GM12878 (cell line): Measurements from ENCODE around the gene EPHA2. TPM values are rescaled to one million over a fixed set of nuclear protein-coding genes. Genes with fewer than 3 reads are reported as not detected.

Source experiments
- E2F8 ChIP-seq: fragments of 450-650 bp; IDR thresholded peaks from 2 replicates; pipeline ENCODE4 v1.6.1; 2018; ENCODE audit warnings: mild to moderate bottlenecking, low read depth, moderate library complexity; ENCODE audit not compliant: partially characterized antibody
- FOS ChIP-seq: IDR thresholded peaks from 3 replicates; pipeline ENCODE4 v1.6.1; 2011; ENCODE audit warnings: borderline replicate concordance; ENCODE audit not compliant: insufficient read length; ENCODE audit errors: extremely low read depth
- JUNB ChIP-seq: IDR thresholded peaks from 2 replicates; pipeline ENCODE4 v1.6.1; 2016; ENCODE audit warnings: antibody characterized with exemption, mild to moderate bottlenecking
- LARP7 ChIP-seq: fragments of 450-650 bp; IDR thresholded peaks from 2 replicates; pipeline ENCODE4 v1.6.1; 2017; ENCODE audit warnings: mild to moderate bottlenecking
- RELB ChIP-seq: fragments of 450-650 bp; IDR thresholded peaks from 2 replicates; pipeline ENCODE4 v1.6.1; 2017; ENCODE audit warnings: low read depth, mild to moderate bottlenecking, moderate library complexity
- SUZ12 ChIP-seq: fragments of 200-600 bp; sonication (generic); IDR thresholded peaks from one replicate; pipeline ENCODE4 v1.6.1; 2018; ENCODE audit warnings: antibody characterized with exemption, mild to moderate bottlenecking; ENCODE audit not compliant: unreplicated experiment
- TCF3 ChIP-seq: IDR thresholded peaks from 2 replicates; pipeline ENCODE4 v1.6.1; 2012; ENCODE audit warnings: low read depth, mild to moderate bottlenecking, low read length, borderline replicate concordance; ENCODE audit not compliant: insufficient read depth
- polyA plus RNA-seq, 11 experiments: library from polyadenylated mRNA; depleted of rRNA in 4 of 11; unstranded in 6 of 11; stranded (reverse) in 5 of 11; fragments of >200 nt; fragmentation: Nextera tagmentation in 4 of 11; fragmentation: Illumina TruSeq in 1 of 11; extraction: Ambion mirVana in 4 of 11; extraction: Trizol in 1 of 11; gene quantifications; 1 replicate in 1 of 11; 2 replicates in 10 of 11; pipeline versions ENCODE4 v1.2.1 to v1.2.3, GENCODE V29; 2011 to 2016; ENCODE audit warnings: inconsistent platforms in 2 of 11, missing spikeins in 2 of 11, low read depth in 1 of 11
- total RNA-seq, 4 experiments: library from RNA; depleted of rRNA in 3 of 4; stranded (reverse); fragments of >200 nt in 3 of 4; fragmentation: Illumina TruSeq in 1 of 4; extraction: Trizol in 1 of 4; gene quantifications; 2 replicates each; pipeline versions ENCODE4 v1.2.1 to v1.2.3, GENCODE V29; 2013 to 2021
- TF ChIP-seq, protein P1 (sequence below): IDR thresholded peaks from 2 replicates; pipeline ENCODE4 v1.6.1; 2012; ENCODE audit warnings: improper control_type of control experiment, low read depth, low read length; ENCODE audit not compliant: insufficient replicate concordance
- TF ChIP-seq, protein P2 (sequence below): IDR thresholded peaks from 2 replicates; pipeline ENCODE4 v1.6.1; 2011; ENCODE audit warnings: mild to moderate bottlenecking, low read depth, low read length, moderate library complexity; ENCODE audit not compliant: insufficient replicate concordance
- TF ChIP-seq, protein P3 (sequence below): fragments of 450-650 bp; IDR thresholded peaks from 2 replicates; pipeline ENCODE4 v1.6.1; 2016; ENCODE audit warnings: mild to moderate bottlenecking

EPHA2 gene
- total and polyA plus RNA-seq, 10 of the 15 experiments (the other 5 are each of a cell fraction or from before 2014, with no cell fraction given), result 0.04 to 0.51 (median 0.23) TPM; not detected in 2

DNA sequence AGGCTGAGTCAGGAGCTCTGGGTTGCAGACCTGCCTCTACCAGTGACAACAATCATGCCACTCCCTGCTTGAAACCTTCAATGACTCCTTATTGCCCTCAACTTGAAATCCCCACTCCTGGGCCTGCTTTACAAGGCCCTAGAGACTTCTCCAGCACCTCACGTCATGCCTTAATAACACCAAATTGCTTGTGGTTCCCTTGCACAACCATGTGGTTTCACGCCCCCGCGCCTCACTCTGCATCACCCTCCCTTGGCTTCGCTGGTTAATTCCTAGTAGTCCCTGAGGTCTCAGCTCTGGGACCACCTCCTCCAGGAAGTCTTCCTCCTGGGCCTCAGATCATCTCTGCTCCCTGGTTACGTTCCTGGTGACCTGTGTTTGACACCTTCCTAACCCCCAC is 33.0 kb downstream of the EPHA2 start (continued):
- TF ChIP-seq RELB, result no peak
- TF ChIP-seq, protein P1, sequence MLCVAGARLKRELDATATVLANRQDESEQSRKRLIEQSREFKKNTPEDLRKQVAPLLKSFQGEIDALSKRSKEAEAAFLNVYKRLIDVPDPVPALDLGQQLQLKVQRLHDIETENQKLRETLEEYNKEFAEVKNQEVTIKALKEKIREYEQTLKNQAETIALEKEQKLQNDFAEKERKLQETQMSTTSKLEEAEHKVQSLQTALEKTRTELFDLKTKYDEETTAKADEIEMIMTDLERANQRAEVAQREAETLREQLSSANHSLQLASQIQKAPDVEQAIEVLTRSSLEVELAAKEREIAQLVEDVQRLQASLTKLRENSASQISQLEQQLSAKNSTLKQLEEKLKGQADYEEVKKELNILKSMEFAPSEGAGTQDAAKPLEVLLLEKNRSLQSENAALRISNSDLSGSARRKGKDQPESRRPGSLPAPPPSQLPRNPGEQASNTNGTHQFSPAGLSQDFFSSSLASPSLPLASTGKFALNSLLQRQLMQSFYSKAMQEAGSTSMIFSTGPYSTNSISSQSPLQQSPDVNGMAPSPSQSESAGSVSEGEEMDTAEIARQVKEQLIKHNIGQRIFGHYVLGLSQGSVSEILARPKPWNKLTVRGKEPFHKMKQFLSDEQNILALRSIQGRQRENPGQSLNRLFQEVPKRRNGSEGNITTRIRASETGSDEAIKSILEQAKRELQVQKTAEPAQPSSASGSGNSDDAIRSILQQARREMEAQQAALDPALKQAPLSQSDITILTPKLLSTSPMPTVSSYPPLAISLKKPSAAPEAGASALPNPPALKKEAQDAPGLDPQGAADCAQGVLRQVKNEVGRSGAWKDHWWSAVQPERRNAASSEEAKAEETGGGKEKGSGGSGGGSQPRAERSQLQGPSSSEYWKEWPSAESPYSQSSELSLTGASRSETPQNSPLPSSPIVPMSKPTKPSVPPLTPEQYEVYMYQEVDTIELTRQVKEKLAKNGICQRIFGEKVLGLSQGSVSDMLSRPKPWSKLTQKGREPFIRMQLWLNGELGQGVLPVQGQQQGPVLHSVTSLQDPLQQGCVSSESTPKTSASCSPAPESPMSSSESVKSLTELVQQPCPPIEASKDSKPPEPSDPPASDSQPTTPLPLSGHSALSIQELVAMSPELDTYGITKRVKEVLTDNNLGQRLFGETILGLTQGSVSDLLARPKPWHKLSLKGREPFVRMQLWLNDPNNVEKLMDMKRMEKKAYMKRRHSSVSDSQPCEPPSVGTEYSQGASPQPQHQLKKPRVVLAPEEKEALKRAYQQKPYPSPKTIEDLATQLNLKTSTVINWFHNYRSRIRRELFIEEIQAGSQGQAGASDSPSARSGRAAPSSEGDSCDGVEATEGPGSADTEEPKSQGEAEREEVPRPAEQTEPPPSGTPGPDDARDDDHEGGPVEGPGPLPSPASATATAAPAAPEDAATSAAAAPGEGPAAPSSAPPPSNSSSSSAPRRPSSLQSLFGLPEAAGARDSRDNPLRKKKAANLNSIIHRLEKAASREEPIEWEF, result no peak
- no peak for TF ChIP-seq SUZ12
- TF ChIP-seq FOS, result no peak
- no peak for TF ChIP-seq JUNB
- TF ChIP-seq TCF3, result no peak
- no peak for TF ChIP-seq LARP7
- TF ChIP-seq, protein P2, sequence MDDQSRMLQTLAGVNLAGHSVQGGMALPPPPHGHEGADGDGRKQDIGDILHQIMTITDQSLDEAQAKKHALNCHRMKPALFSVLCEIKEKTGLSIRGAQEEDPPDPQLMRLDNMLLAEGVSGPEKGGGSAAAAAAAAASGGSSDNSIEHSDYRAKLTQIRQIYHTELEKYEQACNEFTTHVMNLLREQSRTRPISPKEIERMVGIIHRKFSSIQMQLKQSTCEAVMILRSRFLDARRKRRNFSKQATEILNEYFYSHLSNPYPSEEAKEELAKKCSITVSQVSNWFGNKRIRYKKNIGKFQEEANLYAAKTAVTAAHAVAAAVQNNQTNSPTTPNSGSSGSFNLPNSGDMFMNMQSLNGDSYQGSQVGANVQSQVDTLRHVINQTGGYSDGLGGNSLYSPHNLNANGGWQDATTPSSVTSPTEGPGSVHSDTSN, result no peak
- no peak for TF ChIP-seq E2F8
- TF ChIP-seq, protein P3, sequence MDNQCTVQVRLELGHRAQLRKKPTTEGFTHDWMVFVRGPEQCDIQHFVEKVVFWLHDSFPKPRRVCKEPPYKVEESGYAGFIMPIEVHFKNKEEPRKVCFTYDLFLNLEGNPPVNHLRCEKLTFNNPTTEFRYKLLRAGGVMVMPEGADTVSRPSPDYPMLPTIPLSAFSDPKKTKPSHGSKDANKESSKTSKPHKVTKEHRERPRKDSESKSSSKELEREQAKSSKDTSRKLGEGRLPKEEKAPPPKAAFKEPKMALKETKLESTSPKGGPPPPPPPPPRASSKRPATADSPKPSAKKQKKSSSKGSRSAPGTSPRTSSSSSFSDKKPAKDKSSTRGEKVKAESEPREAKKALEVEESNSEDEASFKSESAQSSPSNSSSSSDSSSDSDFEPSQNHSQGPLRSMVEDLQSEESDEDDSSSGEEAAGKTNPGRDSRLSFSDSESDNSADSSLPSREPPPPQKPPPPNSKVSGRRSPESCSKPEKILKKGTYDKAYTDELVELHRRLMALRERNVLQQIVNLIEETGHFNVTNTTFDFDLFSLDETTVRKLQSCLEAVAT, result peak; percentile 65; the same call in 1 of the 2 replicates
